Endothelial cell of umbilical vein (primary cell): ENCODE results near the gene ZAR1L.

ENCODE experiments used
- CTCF ChIP-seq, 2 donors: IDR thresholded peaks; 1 replicate in 1 of 2; 2 replicates in 1 of 2; pipeline ENCODE4 v1.5.1; 2011; ENCODE audit warnings: low read length in 2 of 2, mild to moderate bottlenecking in 2 of 2, moderate library complexity in 2 of 2, control low read depth in 1 of 2, inconsistent platforms in 1 of 2, low read depth in 1 of 2; ENCODE audit not compliant: insufficient read depth in 1 of 2; ENCODE audit errors: extremely low read depth in 1 of 2
- EZH2 ChIP-seq: IDR thresholded peaks from 2 replicates; pipeline ENCODE4 v1.6.1; 2012; ENCODE audit warnings: borderline replicate concordance, low read depth, mild to moderate bottlenecking, moderate library complexity, low read length, inconsistent platforms; ENCODE audit not compliant: severe bottlenecking
- FOS ChIP-seq: IDR thresholded peaks from 2 replicates; pipeline ENCODE4 v1.6.1; 2011; ENCODE audit warnings: mild to moderate bottlenecking, low read length, moderate library complexity, borderline replicate concordance; ENCODE audit not compliant: insufficient read depth
- GATA2 ChIP-seq: IDR thresholded peaks from 2 replicates; pipeline ENCODE4 v1.7.0; 2011; ENCODE audit warnings: low read depth, mild to moderate bottlenecking, moderate library complexity, mixed read lengths, low read length; ENCODE audit not compliant: insufficient read length, insufficient read depth
- JUN ChIP-seq: IDR thresholded peaks from 2 replicates; pipeline ENCODE4 v1.6.1; 2011; ENCODE audit warnings: borderline replicate concordance, low read depth; ENCODE audit not compliant: insufficient read length, insufficient read depth
- MYC ChIP-seq: IDR thresholded peaks from one replicate; pipeline ENCODE4 v1.6.1; 2011; ENCODE audit warnings: mild to moderate bottlenecking, low read depth, low read length
- POLR2A ChIP-seq: IDR thresholded peaks from 2 replicates; pipeline ENCODE4 v1.6.1; 2012; ENCODE audit warnings: low read depth, mild to moderate bottlenecking, control low read depth, low read length
- POLR2AphosphoS5 ChIP-seq: IDR thresholded peaks from 2 replicates; pipeline ENCODE4 v1.6.1; 2012; ENCODE audit warnings: low read depth, mild to moderate bottlenecking, control low read depth, low read length, moderate library complexity; ENCODE audit not compliant: insufficient read depth
- TF ChIP-seq, protein P1 (sequence below): IDR thresholded peaks from 2 replicates; pipeline ENCODE4 v1.6.1; 2011; ENCODE audit not compliant: insufficient read depth, insufficient read length

- TF ChIP-seq, protein P1, sequence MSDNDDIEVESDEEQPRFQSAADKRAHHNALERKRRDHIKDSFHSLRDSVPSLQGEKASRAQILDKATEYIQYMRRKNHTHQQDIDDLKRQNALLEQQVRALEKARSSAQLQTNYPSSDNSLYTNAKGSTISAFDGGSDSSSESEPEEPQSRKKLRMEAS = no peak
- no peak for TF ChIP-seq EZH2
- TF ChIP-seq CTCF (IDR thresholded peaks at IDR 0.05; ENCODE audit: extremely low read depth in 1 of 2, insufficient read depth in 1 of 2, low read depth in 1 of 2, low read length in 2 of 2) = no peak
- no peak for TF ChIP-seq POLR2AphosphoS5
- TF ChIP-seq POLR2A = no peak
- no peak for TF ChIP-seq FOS
- no peak for TF ChIP-seq MYC
- no peak for TF ChIP-seq GATA2
- no peak for TF ChIP-seq JUN
Observed at GRCh38 chr13:32285633-32285965, 29.6 kb downstream of the ZAR1L start.
